T-helper 2 cell treated with Interferon-gamma antibody and Interleukin-4, amounts not matched to agents 100 ng/mL and 5 ng/mL, for 36 hours (primary cell): ENCODE data around the gene VOPP1. TPM values are rescaled to one million over a fixed set of nuclear protein-coding genes. Genes with fewer than 3 reads are reported as not detected.

Source experiments
- intact Hi-C: fragments of 100-400 bp; cut with micrococcal nuclease; formaldehyde crosslinking; loops from one replicate; pipeline ENCODE4 v1.15.1; 2023
- total RNA-seq: library from RNA; stranded (reverse); gene quantifications from 2 replicates; pipeline ENCODE4 v1.2.3, GENCODE V29; 2022

The VOPP1 gene
- total RNA-seq, 1 donor from 2014 or later, result 76.0 TPM

DNA sequence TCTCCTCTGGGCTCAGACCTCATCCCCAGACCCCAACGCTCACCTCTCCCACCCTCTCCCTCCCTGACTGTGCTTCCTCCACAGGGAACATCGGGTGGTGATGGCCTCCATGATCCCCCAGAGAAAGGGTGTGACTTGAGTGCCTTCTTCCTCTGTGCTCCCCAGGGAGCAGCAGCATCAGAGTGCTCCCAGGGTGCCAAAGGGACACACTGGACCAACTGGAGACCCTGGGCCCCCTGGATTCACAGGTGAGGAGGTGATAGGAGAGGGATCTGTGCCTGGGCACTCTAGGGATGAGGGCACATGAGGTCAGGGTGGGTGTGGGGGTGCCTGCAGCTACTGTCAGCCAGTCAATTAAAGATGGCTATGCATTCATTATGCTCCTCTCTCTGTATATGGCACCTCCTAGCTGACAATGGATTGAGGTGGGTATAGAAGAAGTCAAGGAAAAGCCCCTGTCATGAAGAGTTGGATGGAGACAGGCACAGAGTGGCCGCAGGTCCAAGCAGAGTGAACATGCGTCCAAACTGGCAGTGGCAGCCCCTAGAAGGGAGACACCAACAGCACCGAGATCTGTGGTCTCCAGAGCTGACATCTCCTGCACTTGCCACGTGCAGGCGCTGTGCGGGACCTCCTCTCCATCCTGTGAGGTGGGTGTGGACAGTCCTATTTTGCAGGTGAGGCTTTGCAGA, 15.5 kb upstream of the VOPP1 start:
- intact Hi-C loops, result no loop called here

DNA sequence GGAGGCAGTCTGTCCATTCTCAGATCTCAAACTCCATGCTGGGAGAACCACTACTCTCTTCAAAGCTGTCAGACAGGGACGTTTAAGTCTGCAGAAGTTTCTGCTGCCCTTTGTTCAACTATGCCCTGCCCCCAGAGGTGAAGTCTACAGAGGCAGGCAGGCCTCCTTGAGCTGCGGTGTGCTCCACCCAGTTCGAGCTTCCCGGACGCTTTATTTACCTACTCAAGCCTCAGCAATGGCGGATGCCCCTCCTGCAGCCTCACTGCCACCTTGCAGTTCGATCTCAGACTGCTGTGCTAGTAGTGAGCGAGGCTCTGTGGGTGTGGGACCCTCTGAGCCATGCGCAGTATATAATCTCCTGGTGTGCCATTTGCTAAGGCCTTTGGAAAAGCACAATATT, 10.4 kb upstream of the VOPP1 start:
- intact Hi-C loops, result loop anchor here (1.0 kb wide), 1 partner anchor 8 kb away; no protein-coding TSS in a partner anchor

DNA sequence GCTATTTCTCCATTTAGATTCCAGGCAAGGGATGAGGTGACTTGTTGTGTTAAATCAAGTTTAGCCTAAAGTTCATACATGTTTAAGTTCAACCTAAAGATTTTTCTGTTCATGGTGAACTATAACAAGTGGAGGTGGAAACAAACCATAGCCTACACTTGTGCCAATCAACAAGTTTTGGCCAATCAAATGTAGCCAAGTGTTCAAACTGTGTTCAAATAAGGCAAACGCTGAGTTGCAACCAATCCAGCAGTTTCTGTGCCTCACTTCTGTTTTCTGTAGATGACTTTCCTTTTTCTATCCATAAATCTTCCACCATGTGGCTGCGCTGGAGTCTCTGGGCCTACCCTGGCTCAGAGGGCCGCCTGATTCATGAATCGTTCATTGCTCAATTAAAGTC, 4.5 kb upstream of the VOPP1 start:
- intact Hi-C loops, result no loop called here

DNA sequence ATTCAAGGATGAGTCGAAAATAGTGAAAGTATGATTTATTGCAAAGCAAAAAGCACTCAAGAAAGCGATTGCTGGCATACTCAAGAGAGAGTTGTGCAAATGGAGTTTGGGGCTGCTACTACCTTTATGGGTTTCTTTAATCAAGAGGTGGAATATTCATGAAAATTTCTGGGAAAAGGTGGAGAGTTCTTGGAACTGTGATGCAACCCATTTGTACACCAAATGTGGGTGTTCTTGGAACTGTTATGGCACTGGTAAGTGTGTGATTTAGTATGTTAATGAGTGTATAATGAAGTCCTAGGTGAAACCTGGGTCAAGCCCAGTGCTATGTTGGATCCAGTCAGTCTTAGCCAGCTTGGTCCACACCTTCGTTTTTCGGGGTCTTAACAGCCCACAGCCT, 3.4 kb upstream of the VOPP1 start:
- intact Hi-C loops, result no loop called here

DNA sequence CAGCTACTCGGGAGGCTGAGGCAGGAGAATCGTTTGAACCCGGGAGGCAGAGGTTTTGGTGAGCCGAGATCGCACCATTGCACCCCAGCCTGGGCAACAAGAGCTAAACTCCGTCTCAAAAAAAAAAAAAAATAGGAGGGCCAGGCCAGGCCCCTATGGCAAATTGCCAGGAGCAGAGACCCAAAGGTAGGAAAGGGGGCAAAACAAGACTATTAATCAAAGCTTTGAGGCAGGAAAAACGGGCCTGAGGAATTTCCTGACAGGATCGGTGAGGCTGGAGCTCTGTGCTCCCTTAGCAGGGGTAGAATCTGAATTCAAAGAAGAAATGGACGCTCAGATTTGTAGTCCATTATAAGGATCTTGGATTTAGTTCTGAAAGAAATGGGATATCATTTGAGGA, 2.8 kb upstream of the VOPP1 start:
- intact Hi-C loops, result no loop called here

DNA sequence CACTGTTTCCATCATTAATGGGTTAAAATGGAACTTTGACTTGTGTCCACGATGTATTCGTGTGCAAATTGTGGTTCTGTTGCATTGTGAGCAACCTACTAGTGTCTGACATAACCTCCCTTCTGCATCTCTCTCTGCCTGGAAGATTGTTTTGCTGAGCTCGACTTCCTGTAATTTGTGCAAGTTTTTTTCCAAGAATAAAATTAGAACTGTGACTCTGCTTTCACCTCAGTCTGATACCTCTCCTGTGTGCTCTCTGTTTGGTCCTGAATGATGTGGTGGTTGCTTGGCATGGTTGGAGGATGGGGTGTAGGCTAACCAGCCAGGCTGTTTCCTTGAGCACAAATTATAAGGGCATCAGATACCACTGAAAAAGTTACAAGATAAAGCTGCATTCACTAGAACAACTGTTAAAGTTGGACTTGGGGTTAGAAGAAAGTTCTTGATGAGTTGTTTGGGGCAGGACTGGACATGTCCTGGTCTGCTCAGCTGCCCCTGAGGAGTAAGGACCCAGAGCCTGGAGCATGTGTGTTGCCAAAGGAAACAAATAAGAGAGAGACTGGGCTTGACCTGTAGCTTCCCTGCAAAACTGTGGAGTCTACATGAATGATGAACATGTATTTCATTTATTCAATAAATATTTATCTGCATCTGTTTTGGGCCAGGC, 1.9 kb upstream of the VOPP1 start:
- intact Hi-C loops, result loop anchor here (1.0 to 5.0 kb wide), 6 partner anchors 9 to 817 kb away; partner anchors contain the start of genes CCT6A, CHCHD2, NIPSNAP2 and PSPH

DNA sequence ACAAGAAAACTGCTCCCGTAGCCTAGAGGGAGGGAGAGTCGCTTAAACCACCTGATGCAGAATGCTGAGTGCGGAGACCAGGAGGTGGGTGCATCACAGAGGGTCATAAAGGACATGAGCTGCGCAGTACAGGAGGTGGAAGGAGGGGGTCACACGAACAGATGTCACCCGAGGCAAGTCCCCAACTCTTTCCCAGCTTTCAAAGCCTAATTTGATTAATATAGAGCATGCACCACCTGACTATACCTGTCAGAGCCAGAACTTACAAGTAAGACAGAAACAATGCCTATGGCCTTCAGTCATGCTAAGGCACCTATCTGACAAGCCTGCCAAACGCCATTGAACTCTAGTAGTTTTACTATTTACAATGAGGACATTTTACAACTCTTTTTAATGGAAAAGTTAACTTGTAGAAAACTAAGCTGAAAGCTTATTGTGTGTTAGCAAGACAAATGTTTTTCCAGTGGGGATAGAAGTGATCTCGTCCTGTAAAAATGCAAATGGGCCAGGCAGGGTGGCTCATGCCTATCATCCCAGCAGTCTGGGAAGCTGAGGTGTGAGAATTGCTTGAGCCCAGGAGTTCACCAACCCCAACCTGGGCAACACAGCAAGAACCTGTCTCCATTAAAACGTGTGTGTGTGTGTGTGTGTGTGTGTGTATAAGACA, 1.1 kb upstream of the VOPP1 start:
- intact Hi-C loops, result loop anchor here (2.0 to 5.0 kb wide), 6 partner anchors 17 to 816 kb away; partner anchors contain the start of genes CCT6A, CHCHD2, NIPSNAP2 and PSPH

DNA sequence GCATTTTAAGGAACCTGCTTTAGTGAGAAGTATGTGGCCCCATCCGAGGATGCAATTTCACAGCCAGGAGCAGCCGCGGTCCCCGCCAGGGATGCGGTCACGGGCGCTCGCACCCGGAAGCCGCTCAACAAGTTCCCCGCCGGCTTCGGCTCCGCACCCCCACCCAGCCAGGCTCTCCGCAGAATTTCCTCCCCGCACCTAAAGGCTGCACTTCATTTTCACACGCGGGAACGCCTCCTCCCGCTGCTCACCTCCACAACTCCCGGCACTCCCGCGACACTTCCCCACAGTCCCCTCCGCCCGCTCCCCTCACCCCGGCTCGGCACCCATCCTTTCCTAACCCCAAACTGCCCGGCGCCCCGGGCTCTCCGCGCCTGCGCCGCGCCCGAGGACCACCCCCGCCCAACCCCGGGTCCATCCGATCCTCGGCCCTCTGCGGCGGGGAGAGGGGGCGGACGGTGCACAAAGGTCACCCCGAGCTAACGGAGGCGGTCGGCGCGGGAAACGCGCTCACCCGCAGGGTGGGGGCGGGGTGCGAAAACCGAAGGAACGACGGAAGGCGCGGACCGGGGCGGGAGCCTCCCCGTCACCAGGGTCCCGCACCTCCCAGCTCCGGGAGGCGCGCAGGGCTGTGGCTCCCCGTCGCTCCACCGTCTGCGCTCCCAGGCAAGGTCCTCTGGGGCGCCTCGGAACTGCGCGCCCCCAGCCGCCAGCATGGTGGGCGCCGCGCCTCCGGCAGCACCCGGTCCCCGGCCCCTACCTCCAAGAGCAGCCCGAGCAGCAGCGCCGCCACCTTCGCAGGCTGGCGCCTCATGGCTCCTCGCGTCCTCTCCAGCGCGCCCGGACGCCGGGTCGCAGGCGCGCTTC, 558 bp downstream of the VOPP1 start:
- intact Hi-C loops, result loop anchor here (1.0 to 5.0 kb wide), 7 partner anchors 15 to 814 kb away; partner anchors contain the start of genes CCT6A, CHCHD2, LANCL2 and NIPSNAP2

DNA sequence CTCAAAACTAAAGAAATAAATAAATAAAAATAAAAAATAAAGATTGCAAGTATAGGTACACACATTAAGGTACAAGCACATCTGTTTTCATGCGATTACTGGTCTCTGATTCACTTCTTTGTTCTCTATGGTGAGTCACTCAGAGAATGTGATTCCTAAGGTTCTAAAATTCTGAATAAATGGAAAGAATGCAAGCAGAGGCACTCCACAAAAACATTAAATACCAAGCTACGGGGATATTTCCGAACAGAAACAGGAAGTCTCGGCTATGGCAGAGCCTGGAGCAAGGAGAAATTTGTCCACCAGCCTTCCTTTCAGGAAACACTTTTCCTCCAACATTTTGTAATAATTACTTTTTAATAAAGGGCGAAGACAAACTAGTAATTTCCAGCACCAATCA, 1.4 kb downstream of the VOPP1 start:
- intact Hi-C loops, result loop anchor here (1.0 to 5.0 kb wide), 7 partner anchors 37 to 814 kb away; partner anchors contain the start of genes CCT6A, CHCHD2, LANCL2 and NIPSNAP2

DNA sequence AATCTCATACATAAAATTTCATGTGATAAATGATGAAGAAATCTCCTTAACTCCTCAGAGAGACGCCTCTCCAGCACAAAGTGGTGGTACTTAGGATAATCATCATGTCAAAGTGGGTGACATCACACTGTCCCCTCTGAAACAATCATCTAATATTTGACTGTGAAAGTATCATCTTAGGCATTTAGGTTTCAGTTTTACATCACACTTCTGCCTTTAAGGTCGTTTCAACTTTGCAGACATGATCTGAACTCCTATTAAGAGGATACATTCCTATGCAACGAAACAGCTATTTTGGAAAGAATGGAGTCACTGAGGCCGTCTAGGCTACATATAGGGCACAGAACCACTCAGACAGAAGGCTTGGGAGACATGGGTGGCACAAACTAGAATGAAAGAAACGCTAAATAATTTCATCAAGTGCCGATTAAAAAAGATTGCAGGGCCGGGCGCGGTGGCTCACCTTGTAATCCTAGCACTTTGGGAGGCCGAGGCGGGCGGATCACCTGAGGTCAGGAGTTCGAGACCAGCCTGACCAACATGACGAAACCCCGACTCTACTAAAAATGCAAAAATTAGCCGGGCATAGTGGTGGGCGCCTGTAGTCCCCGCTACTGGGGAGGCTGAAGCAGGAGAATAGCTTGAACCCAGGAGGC, 2.0 kb downstream of the VOPP1 start:
- intact Hi-C loops, result loop anchor here (1.0 to 5.0 kb wide), 6 partner anchors 36 to 813 kb away; partner anchors contain the start of genes CCT6A, CHCHD2, NIPSNAP2 and PSPH

DNA sequence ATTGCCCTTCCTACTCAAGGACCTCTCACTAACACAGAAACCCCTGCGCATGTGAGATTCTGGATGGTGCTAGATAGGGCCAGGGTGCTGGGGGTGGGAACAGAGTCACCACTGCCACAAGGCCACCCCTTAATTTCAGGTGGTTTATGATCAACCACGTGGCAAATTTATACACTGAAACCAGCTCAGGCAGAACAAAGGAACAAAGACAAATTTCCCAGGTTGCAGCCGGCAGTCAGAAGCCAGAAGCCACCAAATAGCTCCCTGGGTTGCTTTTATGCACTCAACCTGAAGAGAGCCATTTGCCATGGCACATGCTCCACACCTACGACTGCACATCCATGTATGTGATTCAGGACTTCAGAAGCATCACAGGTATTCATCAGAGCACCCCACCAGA, 2.5 kb downstream of the VOPP1 start:
- intact Hi-C loops, result loop anchor here (1.0 to 5.0 kb wide), 6 partner anchors 35 to 812 kb away; partner anchors contain the start of genes CCT6A, CHCHD2, NIPSNAP2 and PSPH

DNA sequence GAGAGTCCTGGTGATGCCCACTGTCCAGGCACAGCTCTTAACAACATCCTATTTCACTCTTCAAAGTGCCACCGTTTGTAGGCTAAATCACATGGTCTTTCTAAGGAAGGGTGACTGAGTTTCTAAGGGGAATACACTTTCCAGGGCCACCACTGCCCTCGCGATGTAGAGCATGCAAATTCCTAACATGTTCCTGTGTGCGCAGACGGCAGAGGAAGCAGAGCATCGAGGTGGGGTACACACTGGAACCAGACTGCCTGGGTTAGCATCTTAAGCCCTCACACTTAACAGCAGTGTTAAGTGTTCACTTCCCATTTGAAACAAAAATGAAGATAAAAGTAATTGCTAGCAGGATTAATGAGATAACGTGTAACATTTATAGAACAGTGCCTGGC, 3.0 kb downstream of the VOPP1 start:
- intact Hi-C loops, result no loop called here

DNA sequence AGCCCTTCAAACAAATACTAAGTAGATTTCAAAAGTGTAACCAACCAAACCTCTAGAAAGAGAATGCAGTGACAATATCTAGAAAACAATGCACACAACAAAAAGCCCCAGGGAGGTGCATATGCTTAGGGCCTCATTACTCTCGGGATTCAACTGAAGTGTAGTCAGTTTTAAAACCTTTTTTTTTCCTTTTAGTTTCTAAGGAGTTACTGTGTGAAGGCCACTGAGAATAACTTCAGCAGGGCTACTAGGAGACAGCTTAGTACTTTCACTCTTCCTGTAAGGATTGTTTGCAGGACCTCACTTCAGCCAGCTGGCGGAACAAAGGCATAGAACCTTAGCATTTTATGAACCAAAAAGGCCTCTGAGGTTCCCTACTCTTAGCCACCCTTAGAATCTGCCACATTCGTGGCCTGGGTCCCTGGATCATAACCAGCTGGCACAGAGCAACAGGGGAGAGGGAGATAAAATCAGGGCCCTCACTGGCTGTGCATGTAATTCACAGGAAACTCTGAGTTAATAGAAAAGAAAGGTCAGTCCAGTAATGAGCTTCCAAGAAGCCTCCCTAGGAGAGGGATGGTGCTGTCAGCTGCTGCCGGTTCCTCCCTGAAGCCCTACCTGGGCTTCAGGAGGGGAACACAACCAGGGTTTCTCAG, 3.6 kb downstream of the VOPP1 start:
- intact Hi-C loops, result no loop called here

DNA sequence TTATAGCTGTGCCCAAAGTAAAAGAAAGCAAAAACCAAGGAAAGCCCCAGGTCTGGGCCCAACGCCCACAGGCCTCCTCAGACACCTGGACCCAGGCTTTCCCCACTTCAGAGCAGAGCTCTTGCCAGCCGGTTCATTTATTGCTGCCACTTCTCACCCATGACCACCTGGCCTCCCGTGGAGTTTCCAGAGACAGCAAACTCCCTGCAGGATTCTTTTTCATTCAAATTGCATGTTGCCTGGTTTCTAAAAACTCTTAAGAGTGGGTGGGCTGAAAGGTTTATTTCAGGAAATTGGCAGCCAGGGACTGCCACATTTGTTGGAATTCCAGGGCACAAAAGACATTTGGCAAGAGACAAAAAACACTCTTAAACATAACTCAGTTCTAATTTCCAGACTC, 4.7 kb downstream of the VOPP1 start:
- intact Hi-C loops, result no loop called here

DNA sequence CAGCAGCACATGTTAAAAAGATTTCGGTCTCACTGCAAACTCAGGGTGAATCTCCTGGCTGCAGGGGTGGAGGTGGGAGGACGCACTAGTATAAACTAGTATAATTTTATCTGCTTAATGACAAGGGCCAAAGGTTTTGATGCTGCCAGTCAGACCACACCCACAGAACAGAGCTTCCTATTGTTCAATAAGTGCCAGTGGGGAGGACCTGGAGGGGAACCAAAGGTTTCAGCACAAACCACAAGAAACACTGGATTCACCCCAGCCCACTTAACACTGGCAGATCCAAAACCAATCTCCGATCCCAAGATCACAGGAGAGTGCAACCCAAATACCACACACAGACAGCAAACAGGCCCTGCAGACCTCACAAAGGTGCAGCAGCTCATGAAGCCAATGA, 6.6 kb downstream of the VOPP1 start:
- intact Hi-C loops, result no loop called here

DNA sequence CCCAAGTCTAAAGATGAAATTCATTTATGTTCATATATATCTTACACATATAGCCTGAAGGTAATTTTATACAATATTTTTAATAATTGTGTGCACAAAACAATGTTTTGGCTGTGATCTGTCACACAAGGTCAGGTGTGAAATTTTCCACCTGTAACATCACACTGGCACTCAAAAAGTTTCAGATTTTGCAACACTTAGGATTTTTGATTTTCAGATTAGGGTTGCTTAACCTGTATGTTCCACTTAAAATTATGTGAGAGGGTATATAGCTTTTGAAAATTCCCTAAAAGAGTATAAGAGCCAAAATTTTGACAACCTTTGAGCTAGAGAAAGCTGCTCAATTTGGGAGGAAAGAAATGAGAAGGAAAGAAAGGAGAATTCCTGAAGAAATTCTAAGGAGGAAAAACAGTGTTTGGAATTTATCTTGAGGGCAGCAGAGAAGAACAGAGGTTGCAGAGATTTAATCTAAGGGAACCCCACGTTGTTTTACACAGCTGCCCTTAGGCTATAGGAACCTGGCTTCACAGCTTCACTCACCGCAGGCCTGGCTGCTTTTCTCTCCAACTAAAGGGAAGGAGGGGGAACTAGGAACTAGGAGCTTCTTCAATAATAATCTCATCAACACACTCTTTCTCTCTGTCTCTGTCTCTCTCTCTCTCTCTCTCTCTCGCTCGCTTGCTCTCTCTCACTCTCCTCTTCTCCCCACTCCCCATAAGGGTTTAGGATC, 8.5 kb downstream of the VOPP1 start:
- intact Hi-C loops, result no loop called here

DNA sequence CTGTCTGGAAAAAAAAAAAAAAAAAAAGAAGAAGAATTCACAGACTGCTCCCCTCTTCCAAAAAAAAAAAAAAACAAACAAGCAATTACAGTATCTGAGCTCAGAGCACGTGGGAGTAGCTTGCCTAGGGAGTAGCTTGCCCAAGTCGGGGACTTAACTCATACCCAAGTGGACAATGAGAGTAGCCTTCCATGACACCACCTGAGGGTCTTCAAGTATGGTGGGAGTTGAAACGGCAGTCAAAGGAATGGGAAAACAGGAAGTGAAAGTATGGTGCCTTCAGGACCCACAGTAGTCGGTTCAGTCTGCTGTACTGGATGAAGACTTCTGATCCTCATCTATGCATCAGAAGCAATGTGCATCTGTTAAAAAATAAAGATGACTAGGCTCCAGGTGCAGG, 10.6 kb downstream of the VOPP1 start:
- intact Hi-C loops, result no loop called here

DNA sequence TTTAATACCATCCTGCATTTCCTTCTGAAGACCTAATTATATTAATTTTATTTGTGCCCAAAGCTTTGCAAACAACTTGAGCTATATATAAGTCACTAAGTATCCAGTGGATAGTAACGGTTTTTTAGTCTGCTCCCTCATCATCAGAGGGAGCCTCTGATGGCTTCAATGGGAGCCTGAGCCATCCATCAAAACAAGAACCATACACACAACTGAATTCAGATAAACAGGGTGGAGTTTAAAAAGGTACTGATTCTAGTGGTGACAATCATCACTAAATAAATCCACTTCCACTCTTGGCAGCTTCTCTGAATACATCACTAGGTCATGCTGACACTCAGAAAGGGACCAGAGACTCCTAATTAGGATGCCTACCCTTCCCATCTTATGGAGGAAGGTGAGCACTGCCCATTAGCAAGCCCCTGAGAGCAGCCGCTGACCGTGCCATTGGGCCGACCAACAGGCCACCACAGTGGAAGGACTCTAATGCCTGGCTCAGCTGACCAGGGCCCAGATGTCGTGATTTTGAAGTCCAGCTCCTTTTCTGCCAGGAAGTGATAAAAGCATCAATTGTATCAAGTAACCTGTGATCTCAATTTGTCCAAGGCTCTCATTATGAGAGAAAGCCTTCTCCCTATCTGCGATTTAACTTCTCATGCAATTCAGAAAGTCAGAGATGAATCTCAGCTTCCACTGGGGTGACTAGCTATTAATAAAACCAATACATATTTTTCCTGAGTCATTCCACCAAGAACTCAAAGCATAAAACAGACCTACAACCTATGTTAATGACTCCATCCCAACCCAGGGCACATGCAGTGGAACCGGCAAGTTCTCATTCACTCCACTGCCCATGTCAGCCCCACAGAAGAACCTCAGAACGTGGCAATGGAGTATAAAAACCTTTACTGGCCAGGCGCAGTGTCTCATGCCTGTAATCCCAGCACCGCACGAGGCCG, 13.1 kb downstream of the VOPP1 start:
- intact Hi-C loops, result no loop called here
